ENCODE results near the gene DNAJB12. TPM values are rescaled to one million over a fixed set of nuclear protein-coding genes. Genes with fewer than 3 reads are reported as not detected.
"Not testable (repeated sequence)": the region's sequence is repeated elsewhere in the genome, so short reads cannot be mapped to it uniquely, and the experiment has no call there.

DNAJB12 gene
- total and polyA plus RNA-seq, 12 donors, result 36.3 to 67.0 (median 47.8) TPM

- no peaks in the 10 kb centered on the region for H3K36me3 ChIP-seq (replicated peaks in 1 of 2)
- no peaks in the 10 kb centered on the region for H3K27me3 ChIP-seq
- H3K27ac ChIP-seq, result peak overlapping the region; percentile 48 to 86 (median 78)
- no peaks in the 10 kb centered on the region for H3K9me3 ChIP-seq (replicated peaks in 1 of 3)
- 39 to 60% (median 51%) methylated on average over 7 to 11 of the region's 11 CpGs for WGBS, 4 donors
- no peak overlapping the region for H3K4me3 ChIP-seq
- intact Hi-C loops (cut with DNase I), result no loop called here
- H3K4me1 ChIP-seq (replicated peaks in 1 of 2), result peaks cover 31 to 56% of the 10 kb centered on the region in 2 donors
- peak in 5 of 7 donors; percentile 16 to 64 (median 46) for DNase-seq
- TF ChIP-seq POLR2A (IDR thresholded peaks at IDR 0.05) (no peak), CTCF (IDR thresholded peaks at IDR 0.05) (no peak)
Measured at GRCh38 chr10:72310241-72310633, 44.5 kb downstream of the DNAJB12 start.

GRCh38 chr10:72309290-72310240 is 45.2 kb downstream of the DNAJB12 start:
- intact Hi-C loops (cut with DNase I), result no loop called here
- Histone ChIP-seq H3K36me3 (replicated peaks in 1 of 2) (no peaks in the 10 kb centered on the region), H3K27ac (peak overlapping the region; percentile 48 to 86 (median 78)), H3K27me3 (no peaks in the 10 kb centered on the region), H3K9me3 (replicated peaks in 1 of 3) (no peaks in the 10 kb centered on the region), H3K4me1 (replicated peaks in 1 of 2) (peaks cover 24 to 49% of the 10 kb centered on the region in 2 donors), H3K4me3 (no peak overlapping the region)
- TF ChIP-seq CTCF (IDR thresholded peaks at IDR 0.05), result no peak
- no peak for TF ChIP-seq POLR2A (IDR thresholded peaks at IDR 0.05)
- peak in 2 of 7 donors; percentile 43 to 73 for DNase-seq
- WGBS, 4 donors, result 68 to 74% (median 73%) methylated on average over 18 to 21 of the region's 21 CpGs

- Histone ChIP-seq H3K27ac (peak overlapping the region; percentile 60 to 86 (median 84)), H3K9me3 (replicated peaks in 1 of 3) (no peaks in the 10 kb centered on the region), H3K36me3 (replicated peaks in 1 of 2) (no peaks in the 10 kb centered on the region), H3K27me3 (no peaks in the 10 kb centered on the region), H3K4me3 (no peak overlapping the region), H3K4me1 (replicated peaks in 1 of 2) (peaks cover 24 to 44% of the 10 kb centered on the region in 2 donors)
- WGBS, 4 donors, result 39 to 65% (median 48%) methylated on average over 6 to 7 of the region's 7 CpGs
- intact Hi-C loops (cut with DNase I), result no loop called here
- TF ChIP-seq CTCF (IDR thresholded peaks at IDR 0.05) (peak in 4 of 6 experiments; percentile 25 to 43 (median 34)), POLR2A (IDR thresholded peaks at IDR 0.05) (peak in 1 of 2 donors; percentile 57)
- peak; percentile 71 to 92 (median 86) for DNase-seq
Measured at GRCh38 chr10:72308320-72308987, 46.3 kb downstream of the DNAJB12 start.

GRCh38 chr10:72307711-72308110 is 47.0 kb downstream of the DNAJB12 start:
- Histone ChIP-seq H3K4me1 (replicated peaks in 1 of 2) (peaks cover 24 to 44% of the 10 kb centered on the region in 2 donors), H3K27ac (peak overlapping the region in 4 of 5 donors; percentile 60 to 86 (median 82))
- DNase-seq; H3K9me3 ChIP-seq (replicated peaks in 1 of 3); intact Hi-C loops (cut with DNase I); H3K4me3 ChIP-seq; H3K36me3 ChIP-seq (replicated peaks in 1 of 2); H3K27me3 ChIP-seq: not testable (repeated sequence)
- 93 to 96% (median 95%) methylated on average over 7 of the region's 7 CpGs for WGBS, 4 donors

All from adrenal gland (tissue), 12 donors.